ENCODE measurements around the gene DZIP3. TPM values are rescaled to one million over a fixed set of nuclear protein-coding genes. Genes with fewer than 3 reads are reported as not detected.
A peak's percentile ranks its signal among the peaks of the same experiment; 100 is the strongest.

Gene DZIP3
- total and polyA plus RNA-seq, 7 donors: 2.5 to 20.8 (median 7.6) TPM

- DNase-seq: no peak
- H3K4me1 ChIP-seq: peaks cover 14% of the 10 kb centered on the region
- H3K27me3 ChIP-seq (ENCODE audit: insufficient read depth in 3 of 3, low read length in 2 of 3): no peaks in the 10 kb centered on the region
- no peaks in the 10 kb centered on the region for H3K9me3 ChIP-seq
- intact Hi-C loops (cut with DNase I): loop anchor here (1.0 to 10.0 kb wide), 3 partner anchors 253 to 423 kb away; no protein-coding TSS in a partner anchor
- WGBS, 3 donors: 15 to 26% (median 15%) methylated on average over 6 of the region's 6 CpGs
- no peak overlapping the region for H3K4me3 ChIP-seq
- H3K27ac ChIP-seq: no peak overlapping the region
- peak; percentile 85 for TF ChIP-seq CTCF (IDR thresholded peaks at IDR 0.05)
- peak; percentile 71 to 93 (median 88) for ATAC-seq
- H3K36me3 ChIP-seq (ENCODE audit: insufficient read depth in 1 of 2, low read depth in 1 of 2): peaks cover 0 to 7% of the 10 kb centered on the region in 2 donors
Measured at GRCh38 chr3:108662142-108662738, 72.7 kb downstream of the DZIP3 start.

DNA sequence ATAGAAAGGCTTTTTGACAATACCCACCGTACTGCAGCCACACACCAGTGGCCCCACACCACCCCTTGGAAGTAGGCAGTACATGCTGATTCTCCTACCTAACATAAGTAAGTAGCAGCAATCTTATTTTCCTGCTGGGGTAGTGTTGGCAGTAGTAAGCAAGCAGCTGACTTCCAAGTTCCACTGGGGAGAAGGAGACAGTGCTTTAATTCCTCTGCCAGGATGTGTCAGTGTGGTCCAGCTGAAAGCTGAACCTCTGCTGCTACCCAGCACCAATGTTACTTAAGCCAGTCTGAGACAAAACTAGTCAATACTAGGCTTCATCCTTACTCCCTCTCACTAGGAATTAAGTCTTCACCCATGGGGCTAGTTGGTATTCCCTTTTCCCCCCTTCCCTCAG, 74.7 kb downstream of the DZIP3 start:
- Histone ChIP-seq H3K9me3 (no peaks in the 10 kb centered on the region), H3K4me3 (no peak overlapping the region), H3K4me1 (peaks cover 14% of the 10 kb centered on the region), H3K36me3 (ENCODE audit: insufficient read depth in 1 of 2, low read depth in 1 of 2) (peaks cover 0 to 10% of the 10 kb centered on the region in 2 donors), H3K27me3 (ENCODE audit: insufficient read depth in 3 of 3, low read length in 2 of 3) (no peaks in the 10 kb centered on the region), H3K27ac (no peak overlapping the region)
- DNase-seq (no peak), ATAC-seq (peak; percentile 68 to 93 (median 85))
- intact Hi-C loops (cut with DNase I): loop anchor here in 1 of 2 donors (10.0 kb wide), 1 partner anchor 421 kb away; no protein-coding TSS in a partner anchor
- 7 to 31% (median 30%) methylated on average over 1 of the region's 1 CpG for WGBS, 3 donors
- TF ChIP-seq CTCF (IDR thresholded peaks at IDR 0.05): no peak

GRCh38 chr3:108667312-108667711, 77.8 kb downstream of the DZIP3 start:
- H3K4me1 ChIP-seq: peaks cover 14% of the 10 kb centered on the region
- H3K27me3 ChIP-seq (ENCODE audit: insufficient read depth in 3 of 3, low read length in 2 of 3): no peaks in the 10 kb centered on the region
- H3K27ac ChIP-seq: no peak overlapping the region
- no peak overlapping the region for H3K4me3 ChIP-seq
- ATAC-seq (no peak), DNase-seq (no peak)
- no peak for TF ChIP-seq CTCF (IDR thresholded peaks at IDR 0.05)
- 0% methylated on average over 1 of the region's 1 CpG for WGBS, 3 donors
- intact Hi-C loops (cut with DNase I): loop anchor here in 1 of 2 donors (10.0 kb wide), 1 partner anchor 417 kb away; no protein-coding TSS in a partner anchor
- H3K9me3 ChIP-seq: no peaks in the 10 kb centered on the region
- H3K36me3 ChIP-seq (ENCODE audit: insufficient read depth in 1 of 2, low read depth in 1 of 2): peaks cover 0 to 32% of the 10 kb centered on the region in 2 donors

- TF ChIP-seq CTCF (IDR thresholded peaks at IDR 0.05): no peak
- H3K27me3 ChIP-seq (ENCODE audit: insufficient read depth in 3 of 3, low read length in 2 of 3): no peaks in the 10 kb centered on the region
- intact Hi-C loops (cut with DNase I): loop anchor here in 1 of 2 donors (10.0 kb wide), 1 partner anchor 416 kb away; no protein-coding TSS in a partner anchor
- ATAC-seq: no peak
- peaks cover 0 to 42% of the 10 kb centered on the region in 2 donors for H3K36me3 ChIP-seq (ENCODE audit: insufficient read depth in 1 of 2, low read depth in 1 of 2)
- no peak overlapping the region for H3K4me3 ChIP-seq
- DNase-seq: no peak
- H3K27ac ChIP-seq: no peak overlapping the region
- peaks cover 2% of the 10 kb centered on the region for H3K4me1 ChIP-seq
- H3K9me3 ChIP-seq: no peaks in the 10 kb centered on the region
Measured at GRCh38 chr3:108669208-108669607, 79.7 kb downstream of the DZIP3 start.

DNA sequence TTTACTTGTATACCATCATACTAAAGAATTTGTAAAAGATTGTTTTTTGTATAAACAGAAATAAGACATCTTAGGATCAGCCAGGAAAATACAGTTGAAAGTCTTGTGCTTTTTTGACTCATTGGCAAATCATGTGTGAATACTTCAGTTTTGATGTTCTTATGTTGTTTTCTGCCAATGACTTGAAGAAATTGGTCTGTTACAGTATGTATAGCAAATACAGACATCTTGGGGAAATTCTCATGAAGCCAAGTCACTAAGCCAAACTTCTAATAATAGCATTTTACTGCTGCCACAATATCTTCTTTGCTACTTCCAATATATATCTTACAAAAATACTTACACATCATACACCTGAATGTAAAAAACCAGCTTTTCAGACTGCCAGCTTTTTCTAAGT, 83.2 kb downstream of the DZIP3 start:
- Histone ChIP-seq H3K4me3 (no peak overlapping the region), H3K36me3 (ENCODE audit: insufficient read depth in 1 of 2, low read depth in 1 of 2) (peaks cover 0 to 47% of the 10 kb centered on the region in 2 donors)

More for the DNA sequence above, 83.2 kb downstream of the DZIP3 start:
- Histone ChIP-seq H3K27me3 (ENCODE audit: insufficient read depth in 3 of 3, low read length in 2 of 3) (no peaks in the 10 kb centered on the region), H3K27ac (no peak overlapping the region), H3K9me3 (no peaks in the 10 kb centered on the region), H3K4me1 (no peaks in the 10 kb centered on the region)
- intact Hi-C loops (cut with DNase I): no loop called here
- no peak for DNase-seq
- ATAC-seq: no peak
- TF ChIP-seq CTCF (IDR thresholded peaks at IDR 0.05): no peak
